ENCODE data around the gene PHF2. TPM values are rescaled to one million over a fixed set of nuclear protein-coding genes. Genes with fewer than 3 reads are reported as not detected.

Gene PHF2
- total RNA-seq, 1 donor from 2014 or later: 24.8 TPM

GRCh38 chr9:93649610-93650261 lies 73.4 kb downstream of the PHF2 start:
- Mint-ChIP-seq H3K36me3 (ENCODE audit: low read depth) (peaks cover 4% of the 10 kb centered on the region), H3K27me3 (ENCODE audit: low read depth) (no peaks in the 10 kb centered on the region), H3K4me1 (ENCODE audit: low read depth) (no peaks in the 10 kb centered on the region), H3K27ac (no peak overlapping the region), H3K9me3 (no peaks in the 10 kb centered on the region), H3K4me3 (ENCODE audit: low read depth) (no peak overlapping the region)
- no peak for DNase-seq (ENCODE audit: low spot score)
- intact Hi-C loops (cut with micrococcal nuclease): no loop called here

- Mint-ChIP-seq H3K27me3 (ENCODE audit: low read depth) (no peaks in the 10 kb centered on the region), H3K9me3 (no peaks in the 10 kb centered on the region), H3K36me3 (ENCODE audit: low read depth) (peaks cover 4% of the 10 kb centered on the region), H3K27ac (no peak overlapping the region), H3K4me3 (ENCODE audit: low read depth) (no peak overlapping the region), H3K4me1 (ENCODE audit: low read depth) (no peaks in the 10 kb centered on the region)
- intact Hi-C loops (cut with micrococcal nuclease): no loop called here
- DNase-seq (ENCODE audit: low spot score): no peak
Measured at GRCh38 chr9:93650448-93650847, 74.1 kb downstream of the PHF2 start.

- Mint-ChIP-seq H3K4me1 (ENCODE audit: low read depth) (no peaks in the 10 kb centered on the region), H3K27ac (no peak overlapping the region), H3K4me3 (ENCODE audit: low read depth) (no peak overlapping the region), H3K36me3 (ENCODE audit: low read depth) (peaks cover 4% of the 10 kb centered on the region), H3K9me3 (no peaks in the 10 kb centered on the region), H3K27me3 (ENCODE audit: low read depth) (no peaks in the 10 kb centered on the region)
- no peak for DNase-seq (ENCODE audit: low spot score)
- intact Hi-C loops (cut with micrococcal nuclease): no loop called here
Measured at GRCh38 chr9:93651521-93651950, 75.2 kb downstream of the PHF2 start.

GRCh38 chr9:93652604-93653592 lies 76.5 kb downstream of the PHF2 start:
- Mint-ChIP-seq H3K4me1 (ENCODE audit: low read depth) (no peaks in the 10 kb centered on the region), H3K9me3 (no peaks in the 10 kb centered on the region), H3K27me3 (ENCODE audit: low read depth) (no peaks in the 10 kb centered on the region), H3K36me3 (ENCODE audit: low read depth) (peaks cover 4% of the 10 kb centered on the region), H3K27ac (no peak overlapping the region), H3K4me3 (ENCODE audit: low read depth) (no peak overlapping the region)
- intact Hi-C loops (cut with micrococcal nuclease): no loop called here
- no peak for DNase-seq (ENCODE audit: low spot score)

- H3K9me3 Mint-ChIP-seq: no peaks in the 10 kb centered on the region
- H3K27me3 Mint-ChIP-seq (ENCODE audit: low read depth): no peaks in the 10 kb centered on the region
- H3K36me3 Mint-ChIP-seq (ENCODE audit: low read depth): peaks cover 4% of the 10 kb centered on the region
- no peaks in the 10 kb centered on the region for H3K4me1 Mint-ChIP-seq (ENCODE audit: low read depth)
- intact Hi-C loops (cut with micrococcal nuclease): no loop called here
- DNase-seq (ENCODE audit: low spot score): no peak
- no peak overlapping the region for H3K4me3 Mint-ChIP-seq (ENCODE audit: low read depth)
- no peak overlapping the region for H3K27ac Mint-ChIP-seq
Measured at GRCh38 chr9:93653760-93654159, 77.4 kb downstream of the PHF2 start.

- no peak for DNase-seq (ENCODE audit: low spot score)
- Mint-ChIP-seq H3K4me1 (ENCODE audit: low read depth) (no peaks in the 10 kb centered on the region), H3K27ac (no peak overlapping the region), H3K36me3 (ENCODE audit: low read depth) (peaks cover 4% of the 10 kb centered on the region), H3K27me3 (ENCODE audit: low read depth) (no peaks in the 10 kb centered on the region), H3K4me3 (ENCODE audit: low read depth) (no peak overlapping the region), H3K9me3 (no peaks in the 10 kb centered on the region)
- intact Hi-C loops (cut with micrococcal nuclease): no loop called here
Measured at GRCh38 chr9:93654351-93654961, 78.1 kb downstream of the PHF2 start.

- Mint-ChIP-seq H3K27ac (no peak overlapping the region), H3K36me3 (ENCODE audit: low read depth) (peaks cover 10% of the 10 kb centered on the region), H3K4me3 (ENCODE audit: low read depth) (no peak overlapping the region), H3K27me3 (ENCODE audit: low read depth) (no peaks in the 10 kb centered on the region), H3K9me3 (no peaks in the 10 kb centered on the region), H3K4me1 (ENCODE audit: low read depth) (no peaks in the 10 kb centered on the region)
- intact Hi-C loops (cut with micrococcal nuclease): no loop called here
- DNase-seq (ENCODE audit: low spot score): no peak
Measured at GRCh38 chr9:93655621-93656425, 79.4 kb downstream of the PHF2 start.

GRCh38 chr9:93656426-93657239 lies 80.2 kb downstream of the PHF2 start:
- Mint-ChIP-seq H3K27ac (no peak overlapping the region), H3K4me1 (ENCODE audit: low read depth) (no peaks in the 10 kb centered on the region), H3K27me3 (ENCODE audit: low read depth) (no peaks in the 10 kb centered on the region), H3K4me3 (ENCODE audit: low read depth) (no peak overlapping the region), H3K36me3 (ENCODE audit: low read depth) (peaks cover 10% of the 10 kb centered on the region), H3K9me3 (no peaks in the 10 kb centered on the region)
- no peak for DNase-seq (ENCODE audit: low spot score)
- intact Hi-C loops (cut with micrococcal nuclease): no loop called here

- Mint-ChIP-seq H3K4me3 (ENCODE audit: low read depth) (no peak overlapping the region), H3K4me1 (ENCODE audit: low read depth) (no peaks in the 10 kb centered on the region), H3K9me3 (no peaks in the 10 kb centered on the region), H3K27ac (peak overlapping the region; percentile 4), H3K36me3 (ENCODE audit: low read depth) (peaks cover 10% of the 10 kb centered on the region), H3K27me3 (ENCODE audit: low read depth) (no peaks in the 10 kb centered on the region)
- DNase-seq (ENCODE audit: low spot score): no peak
- intact Hi-C loops (cut with micrococcal nuclease): no loop called here
Measured at GRCh38 chr9:93657331-93658111, 81.1 kb downstream of the PHF2 start.

- intact Hi-C loops (cut with micrococcal nuclease): no loop called here
- no peak for DNase-seq (ENCODE audit: low spot score)
Measured at GRCh38 chr9:93658184-93658925, 82.0 kb downstream of the PHF2 start.

More at GRCh38 chr9:93658184-93658925, 82.0 kb downstream of the PHF2 start:
- H3K4me3 Mint-ChIP-seq (ENCODE audit: low read depth): no peak overlapping the region
- H3K4me1 Mint-ChIP-seq (ENCODE audit: low read depth): no peaks in the 10 kb centered on the region
- H3K36me3 Mint-ChIP-seq (ENCODE audit: low read depth): peaks cover 8% of the 10 kb centered on the region
- H3K27me3 Mint-ChIP-seq (ENCODE audit: low read depth): no peaks in the 10 kb centered on the region
- H3K9me3 Mint-ChIP-seq: no peaks in the 10 kb centered on the region
- H3K27ac Mint-ChIP-seq: no peak overlapping the region
